GM12801 (cell line): Measurements from ENCODE around the gene MRPL52.

Experiments
- TF ChIP-seq, protein P1 (sequence below): IDR thresholded peaks from one replicate; pipeline ENCODE4 v1.5.1; 2011; ENCODE audit warnings: control low read depth; ENCODE audit not compliant: insufficient read length; ENCODE audit errors: extremely low read depth

The MRPL52 gene

DNA sequence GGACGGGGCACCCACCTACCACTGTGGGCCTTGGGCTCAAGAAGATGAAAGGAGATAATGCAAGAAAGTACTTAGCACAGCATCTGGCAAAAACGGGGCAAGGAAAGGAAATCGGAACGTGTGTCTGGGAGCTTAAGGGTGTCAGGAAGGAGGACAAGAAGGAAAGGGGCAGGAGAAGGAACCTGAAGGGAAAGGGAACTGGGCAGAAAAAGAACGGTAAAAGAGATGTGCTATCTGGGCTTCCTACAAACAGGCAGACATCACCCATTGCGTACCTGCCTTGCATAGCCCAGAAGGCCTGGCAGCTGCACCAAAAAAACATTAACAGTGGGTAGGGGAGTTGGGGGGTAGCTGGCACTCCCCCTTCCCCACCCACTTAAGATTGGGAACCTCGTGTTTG is 52.4 kb downstream of the MRPL52 start:
- TF ChIP-seq, protein P1, sequence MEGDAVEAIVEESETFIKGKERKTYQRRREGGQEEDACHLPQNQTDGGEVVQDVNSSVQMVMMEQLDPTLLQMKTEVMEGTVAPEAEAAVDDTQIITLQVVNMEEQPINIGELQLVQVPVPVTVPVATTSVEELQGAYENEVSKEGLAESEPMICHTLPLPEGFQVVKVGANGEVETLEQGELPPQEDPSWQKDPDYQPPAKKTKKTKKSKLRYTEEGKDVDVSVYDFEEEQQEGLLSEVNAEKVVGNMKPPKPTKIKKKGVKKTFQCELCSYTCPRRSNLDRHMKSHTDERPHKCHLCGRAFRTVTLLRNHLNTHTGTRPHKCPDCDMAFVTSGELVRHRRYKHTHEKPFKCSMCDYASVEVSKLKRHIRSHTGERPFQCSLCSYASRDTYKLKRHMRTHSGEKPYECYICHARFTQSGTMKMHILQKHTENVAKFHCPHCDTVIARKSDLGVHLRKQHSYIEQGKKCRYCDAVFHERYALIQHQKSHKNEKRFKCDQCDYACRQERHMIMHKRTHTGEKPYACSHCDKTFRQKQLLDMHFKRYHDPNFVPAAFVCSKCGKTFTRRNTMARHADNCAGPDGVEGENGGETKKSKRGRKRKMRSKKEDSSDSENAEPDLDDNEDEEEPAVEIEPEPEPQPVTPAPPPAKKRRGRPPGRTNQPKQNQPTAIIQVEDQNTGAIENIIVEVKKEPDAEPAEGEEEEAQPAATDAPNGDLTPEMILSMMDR = no peak

DNA sequence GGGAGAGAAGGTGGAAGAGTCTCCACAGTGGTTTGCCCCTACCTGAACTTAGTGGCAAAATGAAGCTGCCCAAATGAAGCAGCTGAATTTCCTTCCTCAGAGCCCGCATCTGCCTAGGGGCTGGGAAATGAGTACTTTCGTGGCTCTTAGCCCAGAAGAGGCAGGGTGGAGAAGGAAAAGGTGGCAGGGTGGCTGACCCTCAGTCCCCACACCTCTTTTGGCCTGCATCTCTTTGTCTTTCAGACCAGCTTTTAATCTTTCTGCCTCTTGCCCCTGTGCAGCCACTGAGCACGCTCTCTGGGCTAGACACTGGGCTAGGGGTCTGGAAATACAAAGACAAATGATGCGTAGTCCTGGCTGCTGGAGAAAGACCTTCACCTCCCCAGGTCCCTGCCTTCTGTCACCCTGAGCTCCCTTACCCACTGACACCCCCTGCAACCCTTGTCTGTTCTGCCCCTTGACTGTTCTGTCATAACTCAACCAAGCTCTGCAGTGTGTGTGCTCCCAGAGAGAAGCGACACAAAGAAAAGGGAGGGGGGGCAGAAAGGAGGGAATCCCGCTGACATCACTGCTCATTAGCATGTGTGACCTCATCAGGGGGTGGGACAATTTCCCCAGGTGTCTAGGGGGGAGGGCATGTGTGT is 53.0 kb downstream of the MRPL52 start:
- TF ChIP-seq, protein P1 = no peak

DNA sequence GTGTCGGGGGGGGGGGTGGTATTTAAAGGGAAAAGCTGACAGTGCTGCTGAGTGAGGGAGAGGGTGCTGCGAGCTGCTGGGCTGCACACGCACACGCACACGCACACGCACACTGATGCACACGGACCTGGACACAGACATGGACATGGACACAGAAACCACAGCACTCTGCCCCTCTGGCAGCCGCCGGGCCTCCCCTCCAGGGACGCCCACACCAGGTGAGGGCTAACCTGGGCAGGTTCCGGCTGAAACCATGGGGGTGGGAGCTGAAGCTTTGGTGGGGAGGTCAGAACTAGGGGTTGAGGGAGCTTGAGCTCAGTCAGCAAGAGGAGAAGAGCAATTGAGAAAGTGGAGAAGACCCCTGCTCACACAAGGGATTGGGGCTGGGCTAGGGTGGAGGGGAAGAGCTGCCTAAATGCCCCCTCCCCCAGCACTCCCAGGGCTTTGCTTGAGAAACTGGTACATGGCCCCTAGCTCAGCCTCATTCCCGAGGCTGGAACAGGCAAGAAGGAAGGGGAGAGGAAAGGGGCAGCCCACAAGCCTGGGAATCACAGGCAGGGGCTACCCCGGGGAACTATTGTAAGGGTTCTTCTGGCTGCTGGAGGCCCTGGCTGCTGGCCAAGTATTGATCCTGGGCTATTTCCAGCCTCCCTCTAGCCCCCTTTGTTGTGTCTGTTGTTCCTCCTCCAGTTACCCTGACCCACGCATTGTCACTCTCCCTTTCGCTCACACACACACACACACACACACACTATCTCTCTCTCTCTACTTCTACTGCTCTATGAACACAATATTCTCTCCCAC is 53.7 kb downstream of the MRPL52 start, which contains the start of gene REM2:
Gene REM2 (plus strand): TSS at position 50 of the 804 bp plus-strand sequence. CDS start 66 bp downstream, at position 116.
- TF ChIP-seq, protein P1 = no peak

DNA sequence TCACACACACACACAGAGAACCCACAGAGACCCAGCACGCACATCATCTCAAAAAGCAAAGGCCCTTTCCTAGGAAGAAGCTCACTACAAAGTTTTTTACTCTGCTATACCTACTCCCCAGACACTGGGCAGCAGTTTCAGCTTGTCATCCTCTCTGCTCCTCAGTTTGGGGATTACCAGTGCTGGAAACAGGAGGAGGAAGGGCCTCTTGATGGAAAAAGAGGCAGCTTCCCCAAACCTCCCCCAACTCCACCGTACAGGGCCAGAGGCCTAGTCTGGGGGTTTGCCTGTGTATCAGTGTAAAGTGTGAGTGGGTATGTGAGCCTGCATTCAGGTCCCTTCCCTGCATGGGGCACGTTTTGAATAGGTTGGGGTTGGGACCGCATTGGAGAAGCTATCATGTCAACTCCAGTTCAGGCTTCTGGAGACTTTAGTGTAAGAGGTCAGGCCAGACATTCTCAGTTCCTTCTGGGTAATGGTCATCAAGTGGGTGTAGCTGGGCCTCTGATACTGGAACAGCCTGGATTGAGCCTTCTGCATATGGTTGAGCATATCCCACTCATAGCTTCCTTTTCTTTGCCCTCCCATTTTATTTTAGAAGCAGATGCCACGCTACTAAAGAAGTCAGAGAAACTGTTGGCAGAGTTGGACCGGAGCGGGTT is 54.5 kb downstream of the MRPL52 start:
- TF ChIP-seq, protein P1 = no peak
